H9 (cell line): ENCODE measurements around the gene MXD4. TPM values are rescaled to one million over a fixed set of nuclear protein-coding genes. Genes with fewer than 3 reads are reported as not detected.

ENCODE experiments used
- DNase-seq: peaks from one replicate; pipeline ENCODE4 v3.0.0-alpha.2; 2017
- H2AFZ ChIP-seq: one replicate; pipeline ENCODE4 v1.6.1; 2013; ENCODE audit warnings: mild to moderate bottlenecking, low read length, control low read depth, moderate library complexity
- H2AK5ac ChIP-seq: 2 replicates; pipeline ENCODE4 v1.6.1; 2013; ENCODE audit warnings: low read length, control low read depth, mixed read lengths; ENCODE audit not compliant: insufficient read length
- H2BK120ac ChIP-seq: one replicate; pipeline ENCODE4 v1.6.1; 2013; ENCODE audit warnings: low read depth, mild to moderate bottlenecking, low read length, control low read depth, inconsistent platforms; ENCODE audit not compliant: poor library complexity, severe bottlenecking
- H2BK12ac ChIP-seq: 2 replicates; pipeline ENCODE4 v1.6.1; 2013; ENCODE audit warnings: low read length, control low read depth, mixed read lengths, low read depth; ENCODE audit not compliant: insufficient read length
- H2BK15ac ChIP-seq: 2 replicates; pipeline ENCODE4 v1.6.1; 2013; ENCODE audit warnings: low read depth, low read length, control low read depth
- H2BK20ac ChIP-seq: one replicate; pipeline ENCODE4 v1.6.1; 2013; ENCODE audit warnings: low read depth, mild to moderate bottlenecking, low read length, control low read depth, inconsistent platforms; ENCODE audit not compliant: poor library complexity, severe bottlenecking
- H2BK5ac ChIP-seq: 2 replicates; pipeline ENCODE4 v1.6.1; 2013; ENCODE audit warnings: low read length, control low read depth, mixed read lengths; ENCODE audit not compliant: insufficient read length
- H3K14ac ChIP-seq: 2 replicates; pipeline ENCODE4 v1.6.1; 2013; ENCODE audit warnings: low read length, control low read depth; ENCODE audit not compliant: insufficient read depth
- H3K18ac ChIP-seq: 2 replicates; pipeline ENCODE4 v1.6.1; 2013; ENCODE audit warnings: low read depth, mild to moderate bottlenecking, mixed read lengths, low read length, control low read depth; ENCODE audit not compliant: insufficient read length
- H3K23ac ChIP-seq: 2 replicates; pipeline ENCODE4 v1.6.1; 2013; ENCODE audit warnings: low read length, control low read depth, mixed read lengths, low read depth; ENCODE audit not compliant: insufficient read length
- H3K23me2 ChIP-seq: 2 replicates; pipeline ENCODE4 v1.6.1; 2013; ENCODE audit warnings: low read depth, mild to moderate bottlenecking, mixed read lengths, low read length, control low read depth; ENCODE audit not compliant: insufficient read length, poor library complexity, severe bottlenecking
- H3K27ac ChIP-seq: 2 replicates; pipeline ENCODE4 v1.5.1; 2013; ENCODE audit warnings: low read length, control low read depth, mixed read lengths, low read depth; ENCODE audit not compliant: insufficient read length
- H3K27me3 ChIP-seq: 2 replicates; pipeline ENCODE4 v1.6.1; 2013; ENCODE audit warnings: low read length, control low read depth, inconsistent platforms; ENCODE audit not compliant: insufficient read depth
- H3K4ac ChIP-seq: 2 replicates; pipeline ENCODE4 v1.6.1; 2013; ENCODE audit warnings: low read depth, mild to moderate bottlenecking, control low read depth, inconsistent platforms, low read length, moderate library complexity
- H3K4me1 ChIP-seq: 2 replicates; pipeline ENCODE4 v1.6.1; 2013; ENCODE audit warnings: low read length, control low read depth, inconsistent platforms; ENCODE audit not compliant: insufficient read depth
- H3K4me2 ChIP-seq: 2 replicates; pipeline ENCODE4 v1.6.1; 2013; ENCODE audit warnings: low read length, control low read depth, mixed read lengths; ENCODE audit not compliant: insufficient read length, insufficient read depth
- H3K56ac ChIP-seq: 2 replicates; pipeline ENCODE4 v1.6.1; 2013; ENCODE audit warnings: low read depth, mild to moderate bottlenecking, mixed read lengths, low read length, control low read depth; ENCODE audit not compliant: insufficient read length
- H3K79me1 ChIP-seq: 2 replicates; pipeline ENCODE4 v1.6.1; 2013; ENCODE audit warnings: low read depth, mild to moderate bottlenecking, moderate library complexity, low read length, control low read depth, inconsistent platforms; ENCODE audit not compliant: insufficient read depth, poor library complexity, severe bottlenecking
- H3K79me2 ChIP-seq: 2 replicates; pipeline ENCODE4 v1.6.1; 2013; ENCODE audit warnings: low read length, control low read depth, inconsistent platforms; ENCODE audit not compliant: insufficient read depth
- H3K9ac ChIP-seq: 2 replicates; pipeline ENCODE4 v1.6.1; 2013; ENCODE audit warnings: low read length, control low read depth, mixed read lengths; ENCODE audit not compliant: insufficient read length; ENCODE audit errors: extremely low read depth
- H3K9me3 ChIP-seq: one replicate; pipeline ENCODE4 v1.6.1; 2013; ENCODE audit warnings: low read depth, low read length, inconsistent platforms; ENCODE audit not compliant: control insufficient read depth
- H3T11ph ChIP-seq: one replicate; pipeline ENCODE4 v1.6.1; 2013; ENCODE audit warnings: mild to moderate bottlenecking, low read length, control low read depth, inconsistent platforms
- H4K20me1 ChIP-seq: one replicate; pipeline ENCODE4 v1.6.1; 2013; ENCODE audit not compliant: control insufficient read depth, insufficient read length, insufficient read depth
- H4K5ac ChIP-seq: 2 replicates; pipeline ENCODE4 v1.6.1; 2013; ENCODE audit warnings: low read depth, mild to moderate bottlenecking, mixed read lengths, low read length, control low read depth; ENCODE audit not compliant: insufficient read length
- H4K8ac ChIP-seq: replicated peaks from 2 replicates; pipeline ENCODE4 v1.6.1; 2013; ENCODE audit warnings: low read length, control low read depth, mixed read lengths, low read depth; ENCODE audit not compliant: insufficient read length
- H4K91ac ChIP-seq: 2 replicates; pipeline ENCODE4 v1.6.1; 2013; ENCODE audit warnings: low read depth, mild to moderate bottlenecking, moderate library complexity, mixed read lengths, low read length, control low read depth; ENCODE audit not compliant: insufficient read length
- H3K27ac Mint-ChIP-seq, 3 experiments: 2 replicates in 2 of 3; 3 replicates in 1 of 3; pipeline ENCODE4 v1.8.0; 2020 to 2021; ENCODE audit warnings: mixed read lengths in 3 of 3, mild to moderate bottlenecking in 1 of 3, moderate library complexity in 1 of 3
- H3K27me3 Mint-ChIP-seq: 2 replicates; pipeline ENCODE4 v1.8.0; 2021; ENCODE audit warnings: low read depth, mild to moderate bottlenecking, moderate library complexity, mixed read lengths
- H3K36me3 Mint-ChIP-seq, 3 experiments: 2 replicates in 2 of 3; 3 replicates in 1 of 3; pipeline ENCODE4 v1.8.0; 2020 to 2021; ENCODE audit warnings: low read depth in 3 of 3, mixed read lengths in 3 of 3; ENCODE audit not compliant: insufficient read depth in 1 of 3
- H3K4me1 Mint-ChIP-seq, 2 experiments: 2 replicates each; pipeline ENCODE4 v1.8.0; 2020; ENCODE audit warnings: mixed read lengths in 2 of 2
- H3K4me3 Mint-ChIP-seq, 2 experiments: 2 replicates in 1 of 2; 3 replicates in 1 of 2; pipeline ENCODE4 v1.8.0; 2020 to 2021; ENCODE audit warnings: mild to moderate bottlenecking in 2 of 2, mixed read lengths in 2 of 2, moderate library complexity in 1 of 2
- H3K9me3 Mint-ChIP-seq, 2 experiments: 2 replicates in 1 of 2; 3 replicates in 1 of 2; pipeline ENCODE4 v1.8.0; 2020; ENCODE audit warnings: mild to moderate bottlenecking in 2 of 2, mixed read lengths in 2 of 2, moderate library complexity in 1 of 2
- WGBS: extraction: QIAGEN DNeasy Blood & Tissue Kit; methylation state at CpG from one replicate; pipeline ENCODE4 v1.1.7; 2013; ENCODE audit warnings: missing lambda C conversion rate, low lambda C conversion rate, mixed read lengths; ENCODE audit not compliant: insufficient read length; ENCODE audit errors: extremely low coverage; 5-methylcytosine and 5-hydroxymethylcytosine counted together
- total RNA-seq: library from RNA; stranded (reverse); gene quantifications from 2 replicates; pipeline ENCODE4 v1.2.1, GENCODE V29; 2021
- TF ChIP-seq, protein P1 (sequence below): fragments of 200-600 bp; sonication (generic); conservative IDR thresholded peaks from 3 replicates; pipeline ENCODE4 v1.8.0; 2021; ENCODE audit warnings: antibody characterized with exemption, mild to moderate bottlenecking

The MXD4 gene
- total RNA-seq, 1 experiment from 2014 or later: 24.1 TPM

- Histone ChIP-seq H3K18ac (no peak overlapping the region), H3K14ac (no peak overlapping the region), H3K23ac (no peak overlapping the region), H3K79me2 (no peaks in the 10 kb centered on the region), H4K20me1 (no peaks in the 10 kb centered on the region), H3K27ac (no peak overlapping the region), H4K5ac (no peak overlapping the region), H3K4me2 (no peak overlapping the region), H2AK5ac (no peak overlapping the region), H4K91ac (no peak overlapping the region), H3K9ac (no peak overlapping the region), H2BK15ac (no peak overlapping the region), H3K56ac (no peak overlapping the region), H2BK12ac (no peak overlapping the region), H2AFZ (no peak overlapping the region), H2BK20ac (no peak overlapping the region), H3T11ph (no peak overlapping the region), H2BK5ac (no peak overlapping the region), H3K4ac (no peak overlapping the region), H3K9me3 (no peaks in the 10 kb centered on the region), H3K23me2 (no peaks in the 10 kb centered on the region), H2BK120ac (no peak overlapping the region), H3K79me1 (no peaks in the 10 kb centered on the region), H4K8ac (no peak overlapping the region), H3K27me3 (no peaks in the 10 kb centered on the region), H3K4me1 (no peaks in the 10 kb centered on the region)
- no CpG with 5 or more reads among the region's 30 CpGs for WGBS
- peaks cover 5 to 18% (median 12%) of the 10 kb centered on the region in 3 experiments; a peak in 5 of 7 replicates for H3K36me3 Mint-ChIP-seq
- no peak overlapping the region for H3K4me3 Mint-ChIP-seq
- H3K27ac Mint-ChIP-seq: no peak overlapping the region
- H3K27me3 Mint-ChIP-seq: no peaks in the 10 kb centered on the region
- H3K9me3 Mint-ChIP-seq: peaks cover 0 to 2% of the 10 kb centered on the region in 2 experiments; a peak in 1 of 5 replicates
- H3K4me1 Mint-ChIP-seq: peaks cover 0 to 3% of the 10 kb centered on the region in 2 experiments; a peak in 2 of 4 replicates
- no peak for DNase-seq
- TF ChIP-seq, protein P1, sequence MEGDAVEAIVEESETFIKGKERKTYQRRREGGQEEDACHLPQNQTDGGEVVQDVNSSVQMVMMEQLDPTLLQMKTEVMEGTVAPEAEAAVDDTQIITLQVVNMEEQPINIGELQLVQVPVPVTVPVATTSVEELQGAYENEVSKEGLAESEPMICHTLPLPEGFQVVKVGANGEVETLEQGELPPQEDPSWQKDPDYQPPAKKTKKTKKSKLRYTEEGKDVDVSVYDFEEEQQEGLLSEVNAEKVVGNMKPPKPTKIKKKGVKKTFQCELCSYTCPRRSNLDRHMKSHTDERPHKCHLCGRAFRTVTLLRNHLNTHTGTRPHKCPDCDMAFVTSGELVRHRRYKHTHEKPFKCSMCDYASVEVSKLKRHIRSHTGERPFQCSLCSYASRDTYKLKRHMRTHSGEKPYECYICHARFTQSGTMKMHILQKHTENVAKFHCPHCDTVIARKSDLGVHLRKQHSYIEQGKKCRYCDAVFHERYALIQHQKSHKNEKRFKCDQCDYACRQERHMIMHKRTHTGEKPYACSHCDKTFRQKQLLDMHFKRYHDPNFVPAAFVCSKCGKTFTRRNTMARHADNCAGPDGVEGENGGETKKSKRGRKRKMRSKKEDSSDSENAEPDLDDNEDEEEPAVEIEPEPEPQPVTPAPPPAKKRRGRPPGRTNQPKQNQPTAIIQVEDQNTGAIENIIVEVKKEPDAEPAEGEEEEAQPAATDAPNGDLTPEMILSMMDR: no peak
Measured at GRCh38 chr4:2250357-2251072, 11.4 kb downstream of the MXD4 start.
